GM12874 (cell line): ENCODE results near the gene LDLRAD2.

ENCODE experiments used
- CTCF ChIP-seq: IDR thresholded peaks from 2 replicates; pipeline ENCODE4 v1.5.1; 2011; ENCODE audit warnings: low read depth, mild to moderate bottlenecking, control low read depth, low read length, moderate library complexity; ENCODE audit not compliant: insufficient read depth

Gene LDLRAD2

GRCh38 chr1:21818656-21819055 lies 6.6 kb downstream of the LDLRAD2 start:
- no peak for TF ChIP-seq CTCF

GRCh38 chr1:21820597-21821232 lies 8.7 kb downstream of the LDLRAD2 start:
- no peak for TF ChIP-seq CTCF

GRCh38 chr1:21821385-21822019 lies 9.4 kb downstream of the LDLRAD2 start:
- no peak for TF ChIP-seq CTCF

DNA sequence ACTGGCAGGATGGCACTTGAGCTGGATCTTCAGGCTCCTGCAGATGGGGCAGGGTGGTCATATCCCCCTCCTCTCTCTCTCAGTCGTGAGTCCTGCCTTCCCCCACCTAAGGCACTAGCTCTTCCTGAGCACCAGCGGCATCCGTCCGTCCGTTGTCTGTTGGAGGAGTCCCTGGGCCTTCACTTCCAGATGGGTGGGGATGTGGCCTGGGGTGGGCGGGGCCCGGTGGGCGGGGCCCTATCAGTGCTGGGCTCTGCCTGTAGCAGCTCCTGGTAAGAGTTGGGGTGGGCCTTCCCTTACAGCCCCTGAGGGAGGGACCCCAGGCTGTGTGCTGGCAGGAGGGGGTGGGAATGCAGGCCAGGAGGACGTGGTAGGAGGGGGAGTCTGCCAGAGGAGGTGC lies 10.3 kb downstream of the LDLRAD2 start:
- no peak for TF ChIP-seq CTCF

- no peak for TF ChIP-seq CTCF
These were observed 11.3 kb downstream of the LDLRAD2 start for GRCh38 chr1:21823206-21823979.

DNA sequence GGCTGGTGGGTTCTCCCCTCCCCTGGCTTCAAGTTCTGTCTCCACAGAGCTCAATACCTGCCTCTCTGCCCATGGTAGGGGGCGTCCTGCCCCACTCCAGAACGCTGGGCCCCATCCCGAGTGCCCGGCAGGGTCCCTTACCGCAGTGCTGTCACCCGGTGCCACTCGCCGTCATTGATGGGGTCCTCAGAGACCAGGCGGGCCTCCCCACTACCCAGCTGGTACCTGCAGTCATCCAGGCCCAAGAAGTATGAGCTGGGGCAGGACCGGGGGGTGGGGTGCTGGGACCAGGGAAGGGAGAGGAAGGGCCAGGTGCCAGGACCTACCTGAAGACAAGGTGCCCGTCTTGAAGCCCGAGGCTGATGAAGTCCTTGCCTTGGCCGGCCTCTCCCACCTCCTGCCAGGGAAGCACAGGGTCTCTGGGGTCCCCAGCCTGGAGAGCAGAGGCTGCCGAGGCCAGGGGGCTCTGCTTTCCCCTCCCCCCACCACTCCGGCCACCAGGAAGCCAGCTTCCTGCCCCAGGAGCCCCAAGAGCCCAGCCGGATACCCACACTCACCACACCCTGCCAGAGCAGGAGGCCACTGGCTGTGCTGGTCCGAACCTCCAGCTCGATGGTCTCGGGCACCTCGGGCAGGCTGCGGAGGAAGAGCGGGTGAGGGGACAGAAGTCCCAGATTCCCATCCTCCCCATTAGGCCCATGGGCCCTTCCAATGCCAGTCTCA lies 12.1 kb downstream of the LDLRAD2 start:
- no peak for TF ChIP-seq CTCF

- no peak for TF ChIP-seq CTCF
These were observed 12.9 kb downstream of the LDLRAD2 start for GRCh38 chr1:21824926-21825325.
